Omental fat pad (tissue), 4 donors: ENCODE data around the gene ZC3H12C. TPM values are rescaled to one million over a fixed set of nuclear protein-coding genes. Genes with fewer than 3 reads are reported as not detected.
"Not testable (repeated sequence)": the region's sequence is repeated elsewhere in the genome, so short reads cannot be mapped to it uniquely, and the experiment has no call there.

Source experiments
- ATAC-seq: fragments of 150-250 bp; one replicate; pipeline ENCODE4 v1.9.1; 2016; ENCODE audit warnings: mild to moderate bottlenecking, moderate library complexity; ENCODE audit not compliant: low FRiP score
- DNase-seq: peaks from one replicate; pipeline ENCODE4 v3.0.0-alpha.2; 2019; ENCODE audit warnings: low spot score
- total RNA-seq, 4 donors: library from RNA; depleted of rRNA; stranded (reverse); fragments of >200 nt; gene quantifications; one replicate each; pipeline ENCODE4 v1.1.0, GENCODE V29; 2016
- TF ChIP-seq, protein P1 (sequence below), 3 donors: fragments of 450-650 bp; IDR thresholded peaks; one replicate each; pipeline ENCODE4 v1.5.1; 2016 to 2017; ENCODE audit warnings: antibody characterized with exemption in 3 of 3, mild to moderate bottlenecking in 3 of 3, moderate library complexity in 2 of 3

ZC3H12C gene
- total RNA-seq, 4 donors from 2014 or later: 12.0 to 19.4 (median 15.7) TPM

GRCh38 chr11:110056956-110057355 is 36.2 kb upstream of the ZC3H12C start:
- TF ChIP-seq, protein P1, sequence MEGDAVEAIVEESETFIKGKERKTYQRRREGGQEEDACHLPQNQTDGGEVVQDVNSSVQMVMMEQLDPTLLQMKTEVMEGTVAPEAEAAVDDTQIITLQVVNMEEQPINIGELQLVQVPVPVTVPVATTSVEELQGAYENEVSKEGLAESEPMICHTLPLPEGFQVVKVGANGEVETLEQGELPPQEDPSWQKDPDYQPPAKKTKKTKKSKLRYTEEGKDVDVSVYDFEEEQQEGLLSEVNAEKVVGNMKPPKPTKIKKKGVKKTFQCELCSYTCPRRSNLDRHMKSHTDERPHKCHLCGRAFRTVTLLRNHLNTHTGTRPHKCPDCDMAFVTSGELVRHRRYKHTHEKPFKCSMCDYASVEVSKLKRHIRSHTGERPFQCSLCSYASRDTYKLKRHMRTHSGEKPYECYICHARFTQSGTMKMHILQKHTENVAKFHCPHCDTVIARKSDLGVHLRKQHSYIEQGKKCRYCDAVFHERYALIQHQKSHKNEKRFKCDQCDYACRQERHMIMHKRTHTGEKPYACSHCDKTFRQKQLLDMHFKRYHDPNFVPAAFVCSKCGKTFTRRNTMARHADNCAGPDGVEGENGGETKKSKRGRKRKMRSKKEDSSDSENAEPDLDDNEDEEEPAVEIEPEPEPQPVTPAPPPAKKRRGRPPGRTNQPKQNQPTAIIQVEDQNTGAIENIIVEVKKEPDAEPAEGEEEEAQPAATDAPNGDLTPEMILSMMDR (IDR thresholded peaks at IDR 0.05): no peak
- ATAC-seq (no peak), DNase-seq (no peak)

GRCh38 chr11:110059706-110060463 is 33.3 kb upstream of the ZC3H12C start:
- TF ChIP-seq, protein P1 (IDR thresholded peaks at IDR 0.05): no peak
- no peak for ATAC-seq
- no peak for DNase-seq

DNA sequence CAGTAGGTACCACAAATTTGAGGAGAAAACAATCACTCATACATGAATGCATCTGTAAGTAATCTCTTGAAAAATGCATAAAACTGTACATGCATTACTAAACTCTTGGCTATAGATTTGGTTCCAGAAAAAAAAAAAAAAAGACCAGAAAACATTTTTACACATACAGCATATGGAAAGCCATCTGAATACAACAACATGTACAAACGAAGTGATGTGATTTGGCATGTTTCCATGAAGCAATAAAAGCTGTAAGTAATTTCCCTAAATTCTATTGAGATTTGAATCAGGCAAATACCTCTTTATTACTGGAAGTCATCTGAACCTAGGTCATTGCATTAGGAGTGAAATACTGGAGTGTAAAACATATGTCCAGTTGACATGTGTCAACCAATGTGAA is 31.9 kb upstream of the ZC3H12C start:
- TF ChIP-seq, protein P1 (IDR thresholded peaks at IDR 0.05): no peak

DNA sequence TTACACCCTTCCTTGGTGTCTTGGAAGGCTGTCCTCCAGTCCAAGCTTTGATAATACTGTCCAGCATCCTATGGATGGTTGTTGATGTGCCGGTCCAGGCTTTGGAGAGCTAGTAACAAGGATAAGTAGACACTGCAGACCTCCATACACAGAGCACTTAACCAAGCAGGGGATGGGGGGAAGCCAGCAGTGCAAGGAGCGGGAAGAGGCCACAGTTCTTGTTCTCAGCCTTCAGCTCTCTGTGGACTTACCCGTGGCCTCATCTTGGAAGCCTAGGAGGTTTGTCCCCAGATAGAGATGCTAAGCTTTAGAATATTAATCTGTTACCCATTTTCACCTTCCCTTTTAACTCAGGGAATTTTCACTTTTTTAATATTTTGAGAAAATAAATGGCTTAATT is 30.9 kb upstream of the ZC3H12C start:
- DNase-seq: no peak
- TF ChIP-seq, protein P1 (IDR thresholded peaks at IDR 0.05): no peak
- no peak for ATAC-seq

More for the DNA sequence above, 31.9 kb upstream of the ZC3H12C start:
- ATAC-seq (no peak), DNase-seq (no peak)

GRCh38 chr11:110065189-110065588 is 28.0 kb upstream of the ZC3H12C start:
- ATAC-seq: no peak
- TF ChIP-seq, protein P1 (IDR thresholded peaks at IDR 0.05): no peak
- DNase-seq: no peak

DNA sequence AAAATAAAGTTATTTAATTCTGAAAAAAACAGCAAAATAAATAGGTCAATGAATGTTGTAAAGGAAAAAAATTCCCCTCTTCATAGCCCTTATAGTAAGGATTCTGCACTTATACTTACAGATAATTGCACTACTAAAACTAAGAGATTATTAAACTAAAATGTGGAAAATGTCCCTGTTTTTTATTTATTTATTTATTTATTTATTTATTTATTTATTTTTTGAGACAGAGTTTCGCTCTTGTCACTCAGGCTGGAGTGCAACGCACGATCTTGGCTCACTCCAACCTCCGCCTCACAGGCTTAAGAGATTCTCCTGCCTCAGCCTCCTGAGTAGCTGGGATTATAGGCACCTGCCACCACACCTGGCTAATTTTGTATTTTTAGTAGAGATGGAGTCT is 25.2 kb upstream of the ZC3H12C start:
- ATAC-seq, DNase-seq: not testable (repeated sequence)

GRCh38 chr11:110069158-110069737 is 23.9 kb upstream of the ZC3H12C start:
- DNase-seq (no peak), ATAC-seq (peak; percentile 21)
- TF ChIP-seq, protein P1 (IDR thresholded peaks at IDR 0.05): no peak
